KMS-11 (cell line): ENCODE results near the gene ZNF609.
"Not testable (repeated sequence)": the region's sequence is repeated elsewhere in the genome, so short reads cannot be mapped to it uniquely, and the experiment has no call there.

ENCODE experiments used
- H2AFZ ChIP-seq: fragments of 200-600 bp; sonication (generic); 2 replicates; pipeline ENCODE4 v1.6.1; 2016; ENCODE audit warnings: antibody characterized with exemption, mixed run types, low read depth
- H3K27ac ChIP-seq: fragments of 200-600 bp; sonication (generic); 2 replicates; pipeline ENCODE4 v1.6.1; 2016; ENCODE audit warnings: mild to moderate bottlenecking, mixed run types
- H3K27me3 ChIP-seq: fragments of 200-600 bp; sonication (generic); 2 replicates; pipeline ENCODE4 v1.6.1; 2017; ENCODE audit warnings: mild to moderate bottlenecking, low read depth, mixed run types, moderate library complexity; ENCODE audit not compliant: insufficient read depth
- H3K36me3 ChIP-seq: fragments of 200-600 bp; sonication (generic); 2 replicates; pipeline ENCODE4 v1.6.1; 2017; ENCODE audit warnings: mild to moderate bottlenecking, mixed run types; ENCODE audit not compliant: insufficient read depth
- H3K4me1 ChIP-seq: fragments of 200-600 bp; sonication (generic); 2 replicates; pipeline ENCODE4 v1.6.1; 2016; ENCODE audit warnings: mild to moderate bottlenecking, low read depth, mixed run types; ENCODE audit not compliant: poor library complexity, severe bottlenecking
- H3K4me2 ChIP-seq: fragments of 200-600 bp; sonication (generic); 2 replicates; pipeline ENCODE4 v1.7.0; 2016; ENCODE audit warnings: mild to moderate bottlenecking, mixed run types
- H3K4me3 ChIP-seq: fragments of 200-600 bp; sonication (generic); IDR thresholded peaks from 2 replicates; pipeline ENCODE4 v1.6.1; 2017; ENCODE audit warnings: low read depth, low read length, mixed read lengths; ENCODE audit not compliant: insufficient read depth
- H3K79me2 ChIP-seq: fragments of 200-600 bp; sonication (generic); 2 replicates; pipeline ENCODE4 v1.6.1; 2016; ENCODE audit warnings: low read depth, mixed run types; ENCODE audit not compliant: insufficient read depth
- H3K9ac ChIP-seq: fragments of 200-600 bp; sonication (generic); 2 replicates; pipeline ENCODE4 v1.6.1; 2016; ENCODE audit warnings: mild to moderate bottlenecking, mixed run types
- H4K20me1 ChIP-seq: fragments of 200-600 bp; sonication (generic); 2 replicates; pipeline ENCODE4 v1.6.1; 2016; ENCODE audit warnings: mild to moderate bottlenecking, mixed run types; ENCODE audit not compliant: insufficient read depth
- TF ChIP-seq, protein P1 (sequence below): fragments of 200-600 bp; sonication (generic); conservative IDR thresholded peaks from 2 replicates; pipeline ENCODE4 v1.6.1; 2017; ENCODE audit warnings: low read depth, mild to moderate bottlenecking, antibody characterized with exemption, low read length, moderate library complexity, mixed read lengths

The ZNF609 gene

GRCh38 chr15:64485796-64486195, 25.4 kb downstream of the ZNF609 start:
- no peak overlapping the region for H2AFZ ChIP-seq
- H3K4me1 ChIP-seq: peaks cover 6% of the 10 kb centered on the region
- peaks cover 67% of the 10 kb centered on the region; the same call in 1 of the 2 replicates for H3K79me2 ChIP-seq
- no peak overlapping the region for H3K9ac ChIP-seq
- no peaks in the 10 kb centered on the region; the same call in 1 of the 2 replicates for H4K20me1 ChIP-seq
- no peak overlapping the region for H3K27ac ChIP-seq
- no peak overlapping the region for H3K4me3 ChIP-seq
- H3K4me2 ChIP-seq: no peak overlapping the region
- H3K27me3 ChIP-seq: no peaks in the 10 kb centered on the region
- H3K36me3 ChIP-seq: no peaks in the 10 kb centered on the region
- TF ChIP-seq, protein P1, sequence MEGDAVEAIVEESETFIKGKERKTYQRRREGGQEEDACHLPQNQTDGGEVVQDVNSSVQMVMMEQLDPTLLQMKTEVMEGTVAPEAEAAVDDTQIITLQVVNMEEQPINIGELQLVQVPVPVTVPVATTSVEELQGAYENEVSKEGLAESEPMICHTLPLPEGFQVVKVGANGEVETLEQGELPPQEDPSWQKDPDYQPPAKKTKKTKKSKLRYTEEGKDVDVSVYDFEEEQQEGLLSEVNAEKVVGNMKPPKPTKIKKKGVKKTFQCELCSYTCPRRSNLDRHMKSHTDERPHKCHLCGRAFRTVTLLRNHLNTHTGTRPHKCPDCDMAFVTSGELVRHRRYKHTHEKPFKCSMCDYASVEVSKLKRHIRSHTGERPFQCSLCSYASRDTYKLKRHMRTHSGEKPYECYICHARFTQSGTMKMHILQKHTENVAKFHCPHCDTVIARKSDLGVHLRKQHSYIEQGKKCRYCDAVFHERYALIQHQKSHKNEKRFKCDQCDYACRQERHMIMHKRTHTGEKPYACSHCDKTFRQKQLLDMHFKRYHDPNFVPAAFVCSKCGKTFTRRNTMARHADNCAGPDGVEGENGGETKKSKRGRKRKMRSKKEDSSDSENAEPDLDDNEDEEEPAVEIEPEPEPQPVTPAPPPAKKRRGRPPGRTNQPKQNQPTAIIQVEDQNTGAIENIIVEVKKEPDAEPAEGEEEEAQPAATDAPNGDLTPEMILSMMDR: no peak

- H3K36me3 ChIP-seq: no peaks in the 10 kb centered on the region
- no peak overlapping the region for H3K4me2 ChIP-seq
- H3K79me2 ChIP-seq: peaks cover 57% of the 10 kb centered on the region
- TF ChIP-seq, protein P1: no peak
- H3K27ac ChIP-seq: no peak overlapping the region
- H3K4me1 ChIP-seq: peaks cover 11% of the 10 kb centered on the region
- H3K4me3 ChIP-seq: no peak overlapping the region
- H4K20me1 ChIP-seq: no peaks in the 10 kb centered on the region
- no peak overlapping the region for H3K9ac ChIP-seq
- H3K27me3 ChIP-seq: no peaks in the 10 kb centered on the region
- no peak overlapping the region for H2AFZ ChIP-seq
Measured at GRCh38 chr15:64490598-64491259, 30.4 kb downstream of the ZNF609 start.

- no peak overlapping the region for H3K27ac ChIP-seq
- TF ChIP-seq, protein P1: no peak
Measured at GRCh38 chr15:64493641-64494040, 33.3 kb downstream of the ZNF609 start.

DNA sequence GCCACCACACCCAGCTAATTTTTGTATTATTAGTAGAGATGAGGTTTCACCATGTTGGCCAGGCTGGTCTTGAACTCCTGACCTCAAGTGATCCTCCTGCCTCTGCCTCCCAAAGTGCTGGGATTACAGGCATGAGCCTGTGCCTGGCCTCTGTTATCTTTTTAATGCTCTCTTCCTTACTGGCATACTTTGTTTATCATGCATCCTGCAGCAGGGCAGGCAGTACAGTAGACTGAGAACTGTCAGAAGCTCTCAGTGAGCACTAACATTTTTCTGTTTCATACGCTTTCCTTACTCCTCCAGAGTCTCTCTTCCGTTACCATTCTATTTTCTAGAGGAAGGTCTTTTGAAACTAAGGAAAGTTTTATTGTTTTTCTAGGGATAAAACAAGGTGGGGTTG, 35.6 kb downstream of the ZNF609 start:
- not testable (repeated sequence) for H3K4me2 ChIP-seq, H3K9ac ChIP-seq, H4K20me1 ChIP-seq, H3K27me3 ChIP-seq, H3K27ac ChIP-seq, H3K36me3 ChIP-seq, H3K4me3 ChIP-seq, H2AFZ ChIP-seq
- H3K79me2 ChIP-seq: peaks cover 72% of the 10 kb centered on the region
- peaks cover 47% of the 10 kb centered on the region for H3K4me1 ChIP-seq

More at GRCh38 chr15:64493641-64494040, 33.3 kb downstream of the ZNF609 start:
- Histone ChIP-seq H3K79me2 (peaks cover 69% of the 10 kb centered on the region), H2AFZ (no peak overlapping the region), H3K4me2 (no peak overlapping the region), H3K4me3 (no peak overlapping the region), H3K9ac (no peak overlapping the region), H3K4me1 (peaks cover 31% of the 10 kb centered on the region), H3K36me3 (no peaks in the 10 kb centered on the region), H3K27me3 (no peaks in the 10 kb centered on the region), H4K20me1 (no peaks in the 10 kb centered on the region)

- no peak overlapping the region for H3K4me3 ChIP-seq
- H3K4me1 ChIP-seq: peaks cover 79% of the 10 kb centered on the region
- no peaks in the 10 kb centered on the region for H3K27me3 ChIP-seq
- H3K36me3 ChIP-seq: no peaks in the 10 kb centered on the region
- no peaks in the 10 kb centered on the region; the same call in 1 of the 2 replicates for H4K20me1 ChIP-seq
- no peak overlapping the region for H3K9ac ChIP-seq
- H3K79me2 ChIP-seq: peaks cover 60% of the 10 kb centered on the region
- no peak overlapping the region for H2AFZ ChIP-seq
- no peak overlapping the region for H3K4me2 ChIP-seq
- TF ChIP-seq, protein P1: no peak
- H3K27ac ChIP-seq: peak overlapping the region; percentile 4; the same call in 1 of the 2 replicates
Measured at GRCh38 chr15:64500695-64501395, 40.5 kb downstream of the ZNF609 start.
